Measurements from ENCODE around the gene RET.

Gene RET

DNA sequence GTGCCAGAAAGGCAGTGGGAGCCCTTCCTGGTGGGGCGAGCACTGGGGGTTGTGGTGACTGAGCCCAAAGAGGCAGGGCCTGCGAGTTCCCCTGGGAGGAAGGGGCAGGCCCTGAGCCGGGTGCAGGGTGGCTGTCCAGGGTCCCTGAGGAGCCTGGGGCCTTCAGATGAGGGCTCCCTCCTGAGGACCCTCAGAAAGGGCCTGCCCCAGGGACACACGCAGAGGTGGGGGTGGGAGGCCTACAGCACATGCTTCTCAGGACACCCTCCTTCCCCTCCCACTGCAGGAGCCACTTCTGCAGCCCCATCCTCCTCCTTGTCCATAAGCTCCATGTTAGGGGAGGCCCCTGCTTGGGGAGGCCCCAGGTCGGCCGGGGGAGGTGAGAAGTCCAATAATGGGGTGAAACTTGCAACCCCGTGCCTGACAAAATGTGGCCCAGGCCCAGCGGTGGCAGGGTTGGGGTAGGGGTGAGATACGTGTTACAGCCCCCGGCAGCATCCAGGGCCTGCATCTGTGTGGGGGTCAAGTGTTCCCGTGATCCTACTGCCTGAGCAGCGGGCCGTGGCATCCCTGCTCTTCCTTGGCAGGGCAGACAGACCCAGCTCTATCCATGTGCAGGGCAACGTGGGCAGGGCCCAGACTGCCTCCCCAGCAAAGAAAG lies 31.8 kb upstream of the RET start:
- Histone ChIP-seq H4K20me1 (ENCODE audit: insufficient read depth, low read length) (no peaks in the 10 kb centered on the region), H3K36me3 (replicated peaks; ENCODE audit: low read depth, low read length) (no peaks in the 10 kb centered on the region), H3K27me3 (ENCODE audit: low read depth, low read length) (no peaks in the 10 kb centered on the region), H3K4me1 (ENCODE audit: low read length) (no peaks in the 10 kb centered on the region), H3K79me2 (ENCODE audit: low read length) (no peaks in the 10 kb centered on the region), H3K9me3 (ENCODE audit: insufficient read depth, low read length) (no peaks in the 10 kb centered on the region), H3K4me2 (ENCODE audit: low read length) (no peak overlapping the region), H2AFZ (ENCODE audit: low read depth, low read length) (no peak overlapping the region), H3K9ac (ENCODE audit: low read length) (no peak overlapping the region), H3K27ac (ENCODE audit: low read length) (no peak overlapping the region), H3K4me3 (ENCODE audit: low read length) (no peak overlapping the region)
- TF ChIP-seq, protein P1, sequence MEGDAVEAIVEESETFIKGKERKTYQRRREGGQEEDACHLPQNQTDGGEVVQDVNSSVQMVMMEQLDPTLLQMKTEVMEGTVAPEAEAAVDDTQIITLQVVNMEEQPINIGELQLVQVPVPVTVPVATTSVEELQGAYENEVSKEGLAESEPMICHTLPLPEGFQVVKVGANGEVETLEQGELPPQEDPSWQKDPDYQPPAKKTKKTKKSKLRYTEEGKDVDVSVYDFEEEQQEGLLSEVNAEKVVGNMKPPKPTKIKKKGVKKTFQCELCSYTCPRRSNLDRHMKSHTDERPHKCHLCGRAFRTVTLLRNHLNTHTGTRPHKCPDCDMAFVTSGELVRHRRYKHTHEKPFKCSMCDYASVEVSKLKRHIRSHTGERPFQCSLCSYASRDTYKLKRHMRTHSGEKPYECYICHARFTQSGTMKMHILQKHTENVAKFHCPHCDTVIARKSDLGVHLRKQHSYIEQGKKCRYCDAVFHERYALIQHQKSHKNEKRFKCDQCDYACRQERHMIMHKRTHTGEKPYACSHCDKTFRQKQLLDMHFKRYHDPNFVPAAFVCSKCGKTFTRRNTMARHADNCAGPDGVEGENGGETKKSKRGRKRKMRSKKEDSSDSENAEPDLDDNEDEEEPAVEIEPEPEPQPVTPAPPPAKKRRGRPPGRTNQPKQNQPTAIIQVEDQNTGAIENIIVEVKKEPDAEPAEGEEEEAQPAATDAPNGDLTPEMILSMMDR (IDR thresholded peaks at IDR 0.05; ENCODE audit: low read depth, low read length) = no peak
- no peak for TF ChIP-seq EZH2phosphoT487 (IDR thresholded peaks at IDR 0.05; ENCODE audit: low read depth)

DNA sequence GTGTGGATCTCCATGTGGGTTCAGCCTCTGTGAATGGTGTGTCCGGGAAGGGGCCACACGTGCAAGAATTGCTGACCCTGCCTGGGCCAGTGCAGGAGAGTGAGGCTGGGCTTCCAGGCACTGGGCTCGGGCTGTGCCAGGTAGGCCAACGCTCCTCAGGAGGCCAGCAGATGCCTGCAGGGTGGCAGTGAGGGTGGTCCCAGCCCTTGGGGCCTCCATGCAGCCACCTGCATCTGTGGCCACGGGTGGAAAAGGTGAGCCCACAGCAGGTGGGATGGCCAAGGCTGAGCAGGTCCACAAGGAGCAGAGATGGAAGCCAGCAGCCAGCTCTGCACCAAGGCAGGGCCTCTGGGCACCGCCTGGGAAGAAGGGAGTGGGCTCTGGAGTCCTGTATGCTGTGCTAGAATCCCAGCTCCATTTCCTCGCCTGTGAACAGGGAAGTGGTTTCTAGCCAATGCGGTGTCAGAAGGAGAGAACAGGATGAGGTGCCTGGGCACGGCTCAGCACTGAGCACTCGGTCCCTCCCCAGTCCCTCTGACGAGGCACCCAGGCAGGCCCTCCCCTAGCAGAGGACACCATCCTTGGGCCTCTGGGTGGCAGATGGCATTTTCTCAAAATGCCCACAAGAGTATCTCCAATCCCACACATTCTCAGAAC lies 31.1 kb upstream of the RET start:
- H3K27ac ChIP-seq (ENCODE audit: low read length) = no peak overlapping the region
- no peaks in the 10 kb centered on the region for H3K79me2 ChIP-seq (ENCODE audit: low read length)
- H3K9me3 ChIP-seq (ENCODE audit: insufficient read depth, low read length) = no peaks in the 10 kb centered on the region
- H3K4me2 ChIP-seq (ENCODE audit: low read length) = no peak overlapping the region
- TF ChIP-seq EZH2phosphoT487 (IDR thresholded peaks at IDR 0.05; ENCODE audit: low read depth) = no peak
- TF ChIP-seq, protein P1 (IDR thresholded peaks at IDR 0.05; ENCODE audit: low read depth, low read length) = no peak
- H3K9ac ChIP-seq (ENCODE audit: low read length) = no peak overlapping the region
- H3K4me1 ChIP-seq (ENCODE audit: low read length) = no peaks in the 10 kb centered on the region
- no peak overlapping the region for H3K4me3 ChIP-seq (ENCODE audit: low read length)
- no peak overlapping the region for H2AFZ ChIP-seq (ENCODE audit: low read depth, low read length)
- H3K27me3 ChIP-seq (ENCODE audit: low read depth, low read length) = no peaks in the 10 kb centered on the region
- H4K20me1 ChIP-seq (ENCODE audit: insufficient read depth, low read length) = no peaks in the 10 kb centered on the region
- no peaks in the 10 kb centered on the region for H3K36me3 ChIP-seq (replicated peaks; ENCODE audit: low read depth, low read length)

DNA sequence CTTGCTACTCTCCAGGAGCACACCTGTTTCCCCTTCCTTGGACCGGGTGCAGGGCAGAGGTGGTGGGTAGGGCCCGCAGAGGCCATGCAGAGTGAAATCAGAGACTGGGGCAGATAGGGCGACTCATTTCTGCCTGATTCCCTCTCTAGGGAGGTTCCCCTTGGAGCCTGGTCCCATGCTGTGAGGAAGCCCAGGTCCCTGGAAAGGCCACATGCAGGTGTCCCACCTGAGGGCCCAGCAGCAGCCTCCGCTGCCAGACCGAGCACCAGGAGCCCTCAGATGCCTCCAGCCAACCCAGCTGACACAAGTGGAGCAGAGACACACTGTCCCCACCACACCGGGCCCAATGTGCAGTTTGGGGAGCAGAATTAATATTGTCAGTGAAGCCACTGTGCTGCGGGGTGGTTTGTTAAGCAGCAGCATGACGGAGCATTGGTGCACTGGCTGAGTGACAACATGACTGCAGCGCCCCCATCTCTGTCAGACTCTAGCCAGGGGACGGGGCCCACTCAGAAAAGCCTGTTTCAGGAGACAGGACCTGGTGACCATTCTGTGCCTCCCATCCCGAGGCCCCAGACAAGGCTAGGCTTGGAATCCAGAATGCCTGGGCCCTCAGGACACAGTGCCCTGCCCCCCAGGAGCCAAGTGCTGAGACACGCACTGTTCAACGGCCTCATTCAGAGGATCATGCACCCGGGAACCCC lies 30.4 kb upstream of the RET start:
- no peaks in the 10 kb centered on the region for H4K20me1 ChIP-seq (ENCODE audit: insufficient read depth, low read length)
- no peaks in the 10 kb centered on the region for H3K9me3 ChIP-seq (ENCODE audit: insufficient read depth, low read length)
- no peak overlapping the region for H2AFZ ChIP-seq (ENCODE audit: low read depth, low read length)
- H3K27me3 ChIP-seq (ENCODE audit: low read depth, low read length) = no peaks in the 10 kb centered on the region
- no peaks in the 10 kb centered on the region for H3K36me3 ChIP-seq (replicated peaks; ENCODE audit: low read depth, low read length)
- no peak overlapping the region for H3K4me3 ChIP-seq (ENCODE audit: low read length)
- no peaks in the 10 kb centered on the region for H3K79me2 ChIP-seq (ENCODE audit: low read length)
- no peak overlapping the region for H3K4me2 ChIP-seq (ENCODE audit: low read length)
- H3K9ac ChIP-seq (ENCODE audit: low read length) = no peak overlapping the region
- no peaks in the 10 kb centered on the region for H3K4me1 ChIP-seq (ENCODE audit: low read length)
- no peak overlapping the region for H3K27ac ChIP-seq (ENCODE audit: low read length)
- no peak for TF ChIP-seq EZH2phosphoT487 (IDR thresholded peaks at IDR 0.05; ENCODE audit: low read depth)
- TF ChIP-seq, protein P1 (IDR thresholded peaks at IDR 0.05; ENCODE audit: low read depth, low read length) = no peak

DNA sequence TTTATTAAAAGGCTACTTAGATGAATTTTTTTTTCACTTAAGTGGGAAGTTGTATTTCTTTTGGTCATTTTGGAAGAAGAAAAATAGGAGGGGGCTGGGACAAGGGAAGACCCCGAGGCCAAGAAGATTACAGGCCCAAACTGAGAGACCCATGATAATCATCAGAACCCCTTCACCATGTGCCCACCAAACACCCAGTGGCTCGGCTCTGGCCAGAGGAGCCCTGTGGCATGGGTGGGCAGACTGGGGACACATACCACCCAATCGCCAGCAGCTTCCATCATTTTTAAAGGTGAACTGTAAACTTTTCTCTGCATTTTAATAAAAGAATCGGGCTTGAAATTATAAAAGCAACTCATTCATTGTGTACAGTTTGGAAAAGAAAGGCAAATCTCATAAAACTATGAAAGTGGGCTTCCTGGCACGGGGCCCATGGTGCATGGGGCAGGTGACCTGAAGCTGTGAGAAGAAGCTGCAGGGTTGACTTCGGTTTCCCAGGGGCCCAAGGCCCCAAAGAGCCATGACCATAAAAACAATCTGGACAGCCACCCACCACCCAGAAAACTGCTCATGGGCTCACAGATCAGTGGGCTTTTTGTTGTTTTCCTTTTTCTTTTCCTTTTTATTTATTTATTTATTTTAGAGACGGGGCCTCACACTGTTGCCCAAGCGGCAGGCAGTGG lies 29.4 kb upstream of the RET start:
- Histone ChIP-seq H3K4me3 (ENCODE audit: low read length) (no peak overlapping the region), H3K27me3 (ENCODE audit: low read depth, low read length) (no peaks in the 10 kb centered on the region), H3K79me2 (ENCODE audit: low read length) (no peaks in the 10 kb centered on the region), H3K9me3 (ENCODE audit: insufficient read depth, low read length) (no peaks in the 10 kb centered on the region), H3K9ac (ENCODE audit: low read length) (no peak overlapping the region), H3K36me3 (replicated peaks; ENCODE audit: low read depth, low read length) (no peaks in the 10 kb centered on the region), H2AFZ (ENCODE audit: low read depth, low read length) (no peak overlapping the region), H3K27ac (ENCODE audit: low read length) (no peak overlapping the region), H3K4me2 (ENCODE audit: low read length) (no peak overlapping the region), H3K4me1 (ENCODE audit: low read length) (no peaks in the 10 kb centered on the region), H4K20me1 (ENCODE audit: insufficient read depth, low read length) (no peaks in the 10 kb centered on the region)
- no peak for TF ChIP-seq EZH2phosphoT487 (IDR thresholded peaks at IDR 0.05; ENCODE audit: low read depth)

Data from OCI-LY3 (cell line).